ENCODE data around the gene JAG1. TPM values are rescaled to one million over a fixed set of nuclear protein-coding genes. Genes with fewer than 3 reads are reported as not detected.

The JAG1 gene
- total RNA-seq, 1 experiment from 2014 or later: 45.2 TPM

GRCh38 chr20:10645205-10645570 is 28.6 kb downstream of the JAG1 start (continued):
- no peak for TF ChIP-seq FOXP1 (CRISPR knock-in tag; IDR thresholded peaks at IDR 0.05; ENCODE audit: borderline replicate concordance)
- TF ChIP-seq SP1 (CRISPR knock-in tag; conservative IDR thresholded peaks at IDR 0.05): no peak
- TF ChIP-seq STAT6 (CRISPR knock-in tag; conservative IDR thresholded peaks at IDR 0.05; ENCODE audit: low read depth): no peak
- TF ChIP-seq NR1H2 (CRISPR knock-in tag; IDR thresholded peaks at IDR 0.05): no peak
- TF ChIP-seq TCF7 (CRISPR knock-in tag; IDR thresholded peaks at IDR 0.05; ENCODE audit: low read depth): no peak
- no peak for TF ChIP-seq ELF4 (CRISPR knock-in tag; IDR thresholded peaks at IDR 0.05; ENCODE audit: low read depth)
- TF ChIP-seq ATF1 (CRISPR knock-in tag; IDR thresholded peaks at IDR 0.05): no peak
- TF ChIP-seq KAT7 (CRISPR knock-in tag; IDR thresholded peaks at IDR 0.05; ENCODE audit: borderline replicate concordance): no peak
- TF ChIP-seq AR (CRISPR knock-in tag; IDR thresholded peaks at IDR 0.05): no peak
- TF ChIP-seq TEAD4 (CRISPR knock-in tag; IDR thresholded peaks at IDR 0.05): no peak

GRCh38 chr20:10644458-10645204 is 29.2 kb downstream of the JAG1 start:
- POLR2A ChIA-PET: no interaction called here
- TF ChIP-seq OVOL2 (CRISPR knock-in tag; IDR thresholded peaks at IDR 0.05; ENCODE audit: borderline replicate concordance): no peak
- TF ChIP-seq GTF2I (CRISPR knock-in tag; conservative IDR thresholded peaks at IDR 0.05): no peak
- TF ChIP-seq PREB (CRISPR knock-in tag; IDR thresholded peaks at IDR 0.05; ENCODE audit: borderline replicate concordance): no peak
- TF ChIP-seq ATF3 (CRISPR knock-in tag; conservative IDR thresholded peaks at IDR 0.05): no peak
- no peak for TF ChIP-seq SP1 (CRISPR knock-in tag; conservative IDR thresholded peaks at IDR 0.05)
- TF ChIP-seq MLX (CRISPR knock-in tag; IDR thresholded peaks at IDR 0.05): no peak
- TF ChIP-seq EMX1 (CRISPR knock-in tag; IDR thresholded peaks at IDR 0.05): no peak
- no peak for TF ChIP-seq TEAD1 (CRISPR knock-in tag; IDR thresholded peaks at IDR 0.05)
- CTCF ChIA-PET: interaction anchor here (0.6 kb wide), 1 partner anchor 313 kb away, joined by 3 read pairs; no protein-coding TSS in a partner anchor
- Mint-ChIP-seq H3K36me3 (peaks cover 94% of the 10 kb centered on the region), H3K4me1 (peaks cover 27% of the 10 kb centered on the region), H3K27me3 (ENCODE audit: low read depth) (no peaks in the 10 kb centered on the region), H3K9me3 (no peaks in the 10 kb centered on the region), H3K4me3 (no peak overlapping the region), H3K27ac (0 out of 2 replicates have a peak overlapping the region, but pooled peaks have one; percentile 23)
- DNase-seq (ENCODE audit: low spot score) (no peak), ATAC-seq (no peak)
